ENCODE data around the gene CIRBP.
"Not testable (repeated sequence)": the region's sequence is repeated elsewhere in the genome, so short reads cannot be mapped to it uniquely, and the experiment has no call there.

The CIRBP gene

DNA sequence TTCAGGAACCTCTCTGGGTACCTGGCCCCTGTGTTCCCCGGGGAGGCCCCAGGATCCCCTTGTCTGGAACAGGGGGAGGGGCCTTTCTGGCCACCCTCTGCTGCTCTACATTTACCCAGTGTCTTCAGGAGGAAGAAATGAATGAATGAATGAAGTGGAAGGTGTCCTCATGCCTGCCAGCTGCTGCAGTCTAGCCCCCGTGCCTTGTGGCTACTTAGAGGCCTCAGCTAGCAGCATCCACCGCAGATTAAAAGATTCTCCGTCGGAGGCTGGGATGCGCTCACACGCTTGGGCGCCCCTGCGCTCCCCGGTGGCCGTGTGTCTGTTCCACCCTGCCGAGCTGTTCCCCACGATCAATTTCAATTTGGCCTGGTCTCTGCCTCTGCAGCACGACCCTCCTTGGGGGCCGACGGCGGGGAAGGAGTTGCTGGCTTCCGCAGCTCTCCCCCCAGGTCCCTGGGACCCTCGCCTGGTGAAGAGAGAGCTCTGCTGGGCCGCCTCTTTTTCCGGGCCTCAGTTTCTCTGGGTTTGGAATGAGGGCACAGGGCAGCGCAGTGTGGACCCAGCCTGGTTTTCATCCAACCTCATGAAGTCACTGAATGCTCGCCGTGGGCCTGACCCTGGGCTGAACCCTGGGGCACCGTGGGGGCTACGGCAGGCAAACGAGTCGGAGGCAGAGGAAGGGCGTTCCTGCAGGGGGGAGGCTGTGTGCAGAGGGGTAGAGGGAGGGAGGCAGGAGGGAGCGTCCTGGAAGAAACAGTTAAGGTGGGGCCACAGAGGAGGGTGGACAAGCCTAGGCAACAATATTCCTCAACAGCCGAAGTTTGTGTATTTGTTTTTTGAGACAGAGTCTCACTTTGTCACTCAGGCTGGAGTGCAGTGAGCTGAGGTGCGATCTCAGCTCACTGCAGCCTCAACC, 44.8 kb downstream of the CIRBP start:
- no peak for FAIRE-seq

DNA sequence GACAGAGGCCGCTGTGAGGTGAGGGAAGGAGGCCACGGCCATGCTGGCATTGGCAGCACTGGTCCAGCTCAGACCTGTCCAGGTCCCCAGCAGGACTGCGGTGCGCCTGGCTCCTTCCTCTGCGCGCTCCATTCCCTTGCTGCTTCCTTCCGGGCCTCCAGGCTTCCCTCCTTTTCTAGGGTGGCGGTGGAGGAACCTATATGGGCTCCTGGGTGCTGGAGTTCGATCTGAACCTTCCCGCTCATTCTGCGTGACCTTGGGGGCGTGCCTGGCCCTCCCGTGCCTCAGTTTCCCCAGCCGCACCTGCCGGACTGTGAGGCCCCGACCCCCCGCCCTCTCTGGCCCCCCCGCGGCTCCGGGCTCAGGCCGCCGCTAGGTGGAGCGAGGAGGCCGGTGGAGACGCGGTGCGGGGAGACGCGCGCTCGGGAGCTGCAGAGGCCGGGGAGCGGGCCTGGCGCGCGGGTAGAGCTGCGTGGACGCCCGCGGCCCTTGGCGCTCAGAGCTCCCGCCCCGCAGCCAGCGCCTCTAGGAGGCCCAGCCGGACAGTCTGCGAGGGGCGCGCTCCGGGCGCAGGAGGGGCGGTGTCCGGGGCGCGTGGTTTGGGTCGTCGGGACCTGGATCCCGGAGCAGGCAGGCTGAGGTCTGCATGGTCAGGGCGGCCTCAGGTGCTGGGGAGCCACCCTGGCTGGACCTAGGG, 46.5 kb downstream of the CIRBP start:
- no peak for FAIRE-seq

- no peak for FAIRE-seq
Observed at GRCh38 chr19:1316466-1316865, 47.3 kb downstream of the CIRBP start.

- no peak for FAIRE-seq
Observed at GRCh38 chr19:1317274-1318003, 48.3 kb downstream of the CIRBP start.

DNA sequence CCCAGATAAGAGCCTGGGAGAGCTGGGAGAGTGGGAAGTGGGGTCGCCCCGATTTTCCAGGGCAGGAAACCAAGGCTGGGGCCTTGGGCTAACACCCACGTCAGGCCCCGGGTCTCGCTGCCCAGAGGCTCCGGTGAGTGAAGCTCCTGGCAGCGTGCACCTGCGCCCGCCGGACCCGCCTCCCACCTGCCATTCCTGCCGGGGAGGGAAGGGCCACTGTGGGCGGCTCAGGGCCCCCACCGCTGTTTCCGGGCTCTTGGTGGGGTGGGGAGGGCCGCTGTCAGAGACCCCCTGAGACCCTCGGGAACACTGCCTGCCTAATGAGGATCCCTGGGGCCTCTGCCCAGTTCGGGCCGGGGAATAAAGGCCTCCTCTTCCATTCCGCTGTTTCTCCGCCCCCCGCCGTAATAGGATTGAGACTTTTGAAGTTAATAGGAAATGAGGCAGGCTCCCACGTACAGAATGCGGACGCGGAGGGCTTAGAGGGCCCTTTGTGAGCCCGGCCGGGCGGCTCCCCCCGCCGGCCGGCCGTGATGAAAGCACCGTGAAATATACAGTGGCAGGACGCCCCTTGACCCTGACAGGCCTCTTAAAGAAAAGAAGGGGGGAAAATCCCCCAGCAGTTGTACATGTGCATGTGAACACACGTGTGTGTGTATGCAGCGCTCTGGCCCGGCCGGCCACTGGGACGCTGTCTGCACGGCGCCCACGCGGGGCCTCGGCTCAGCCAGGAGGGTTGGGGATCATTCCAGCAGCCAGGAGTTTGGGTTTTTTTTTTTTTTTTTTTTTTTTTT, 49.7 kb downstream of the CIRBP start:
- FAIRE-seq = no peak

- not testable (repeated sequence) for FAIRE-seq
Observed at GRCh38 chr19:1320282-1320650, 51.1 kb downstream of the CIRBP start.

DNA sequence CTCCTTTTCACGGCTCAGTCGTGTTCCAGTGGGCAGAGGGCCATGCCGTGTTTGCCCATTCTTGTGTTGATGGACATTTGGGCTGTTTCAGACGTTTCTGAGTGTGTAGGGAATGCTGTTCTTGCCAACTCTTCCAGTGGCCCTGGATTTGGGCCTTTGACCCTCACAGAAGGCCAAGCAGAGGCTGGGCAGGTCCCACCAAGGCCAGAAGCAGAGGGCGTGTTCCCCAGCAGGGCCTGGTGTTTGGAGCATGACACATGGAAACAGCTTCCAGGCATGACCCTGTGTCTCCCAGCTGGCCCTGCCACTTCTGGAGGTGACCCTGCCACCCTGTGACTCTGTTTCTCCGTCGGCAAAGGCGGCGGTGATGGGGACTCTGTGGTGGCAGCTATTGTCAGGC, 52.4 kb downstream of the CIRBP start:
- FAIRE-seq = no peak

DNA sequence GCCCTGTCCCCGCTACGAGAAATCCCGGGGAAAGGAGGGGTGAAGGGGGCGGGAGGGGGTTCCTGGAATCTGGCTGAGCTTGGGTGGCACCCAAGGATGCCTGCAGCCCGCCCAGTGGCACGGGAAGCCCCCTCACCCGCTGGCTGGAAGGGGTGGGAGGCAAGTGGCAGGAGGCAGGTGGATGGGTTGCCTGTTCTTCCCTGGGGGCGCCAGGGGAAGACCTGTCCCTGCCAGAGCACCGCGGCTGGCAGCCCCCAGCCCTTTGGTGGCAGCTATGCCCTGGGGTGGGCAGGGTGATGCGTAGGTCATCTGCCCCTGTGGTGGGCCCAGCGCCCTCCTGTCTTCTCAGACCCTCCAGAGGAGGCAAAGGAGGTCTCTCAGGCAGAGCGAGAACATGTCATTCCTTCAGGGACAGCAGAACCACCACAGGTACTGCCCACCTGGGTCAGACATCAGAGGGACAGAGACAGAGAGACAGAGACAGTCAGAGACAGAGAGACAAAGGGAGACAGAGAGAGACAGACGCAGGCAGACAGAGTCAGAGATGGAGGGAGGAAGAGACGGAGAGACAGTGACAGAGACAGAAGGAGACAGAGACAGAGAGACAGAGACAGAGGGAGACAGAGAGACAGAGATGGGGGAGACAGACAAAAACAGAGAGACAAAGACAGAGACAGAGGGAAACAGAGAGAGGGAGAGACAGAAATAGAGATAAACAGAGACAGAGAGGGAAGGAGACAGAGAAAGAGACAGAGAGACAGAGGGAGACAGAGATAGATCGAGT, 53.3 kb downstream of the CIRBP start:
- no peak for FAIRE-seq

GRCh38 chr19:1324249-1324805, 55.2 kb downstream of the CIRBP start:
- no peak for FAIRE-seq
